Mesodermal cell (in vitro differentiated cells): Measurements from ENCODE around the gene WNT2B. TPM values are rescaled to one million over a fixed set of nuclear protein-coding genes. Genes with fewer than 3 reads are reported as not detected.
A peak's percentile ranks its signal among the peaks of the same experiment; 100 is the strongest.
"Not testable (repeated sequence)": the region's sequence is repeated elsewhere in the genome, so short reads cannot be mapped to it uniquely, and the experiment has no call there.

ENCODE experiments used
- H3K27ac ChIP-seq: 2 replicates; pipeline ENCODE4 v1.7.0; 2013; ENCODE audit warnings: mild to moderate bottlenecking, low read depth, low read length, moderate library complexity; ENCODE audit not compliant: severe bottlenecking
- H3K36me3 ChIP-seq: 2 replicates; pipeline ENCODE4 v1.7.1; 2013; ENCODE audit warnings: mild to moderate bottlenecking, low read length, moderate library complexity; ENCODE audit not compliant: control insufficient read depth, insufficient read depth
- H3K4me1 ChIP-seq: one replicate; pipeline ENCODE4 v1.7.1; 2013; ENCODE audit warnings: mild to moderate bottlenecking, low read length; ENCODE audit not compliant: insufficient read depth, control insufficient read depth, poor library complexity, severe bottlenecking
- H3K4me3 ChIP-seq: 2 replicates; pipeline ENCODE4 v1.7.0; 2013; ENCODE audit warnings: low read length, control low read depth, mild to moderate bottlenecking; ENCODE audit not compliant: insufficient read depth, poor library complexity, severe bottlenecking; ENCODE audit errors: extremely low read depth
- H3K9me3 ChIP-seq: 2 replicates; pipeline ENCODE4 v1.7.1; 2013; ENCODE audit warnings: mild to moderate bottlenecking, low read length, moderate library complexity; ENCODE audit not compliant: control insufficient read depth
- WGBS, 2 experiments: methylation state at CpG; one replicate each; pipeline ENCODE4 v1.1.5; 2013; ENCODE audit warnings: missing lambda C conversion rate in 2 of 2; ENCODE audit not compliant: insufficient coverage in 2 of 2; 5-methylcytosine and 5-hydroxymethylcytosine counted together
- polyA plus RNA-seq, 2 experiments: library from polyadenylated mRNA; stranded (reverse); fragments of 50-300 nt; gene quantifications; one replicate each; pipeline ENCODE4 v1.2.3, GENCODE V29; 2013

WNT2B gene
- polyA plus RNA-seq (2013, experiment 1 of 2): 0.70 TPM
- 0.40 TPM for polyA plus RNA-seq (2013, experiment 2 of 2)

- peak within 1 kb of the TSS; percentile 44 for H3K4me3 ChIP-seq
- H3K27ac ChIP-seq: no peak within 1 kb of the TSS
- H3K4me1 ChIP-seq: peaks cover 18% of the 10 kb centered on the region
- 0% methylated on average over 31 to 55 of the region's 69 CpGs for WGBS, 2 experiments
- no peaks in the 10 kb centered on the region for H3K36me3 ChIP-seq
- no peaks in the 10 kb centered on the region for H3K9me3 ChIP-seq
Measured at GRCh38 chr1:112508278-112509004, at the start of gene WNT2B. Gene WNT2B, plus strand, starts transcription at chr1:112508965. Its CDS starts 298 bp downstream, at chr1:112509263.

GRCh38 chr1:112460615-112461014, 48.1 kb upstream of the WNT2B start:
- H3K4me1 ChIP-seq: peaks cover 11% of the 10 kb centered on the region
- WGBS, 2 experiments: 100% methylated on average over 1 of the region's 2 CpGs; no CpG with 5 or more reads in 1 of the 2 experiments
- peak overlapping the region; percentile 23 for H3K27ac ChIP-seq
- peaks cover 71% of the 10 kb centered on the region for H3K36me3 ChIP-seq
- H3K9me3 ChIP-seq: no peaks in the 10 kb centered on the region
- H3K4me3 ChIP-seq: no peak overlapping the region

GRCh38 chr1:112461200-112461871, 47.4 kb upstream of the WNT2B start:
- WGBS, 2 experiments: 71% methylated on average over 1 of the region's 3 CpGs; no CpG with 5 or more reads in 1 of the 2 experiments

GRCh38 chr1:112462953-112463279, 45.8 kb upstream of the WNT2B start:
- no peak overlapping the region for H3K27ac ChIP-seq
- H3K36me3 ChIP-seq: peaks cover 48% of the 10 kb centered on the region
- 86 to 100% methylated on average over 1 of the region's 1 CpG for WGBS, 2 experiments
- no peaks in the 10 kb centered on the region for H3K9me3 ChIP-seq
- no peak overlapping the region for H3K4me3 ChIP-seq
- peaks cover 15% of the 10 kb centered on the region for H3K4me1 ChIP-seq

More at GRCh38 chr1:112461200-112461871, 47.4 kb upstream of the WNT2B start:
- Histone ChIP-seq H3K36me3 (peaks cover 64% of the 10 kb centered on the region), H3K4me1 (peaks cover 15% of the 10 kb centered on the region), H3K9me3 (no peaks in the 10 kb centered on the region), H3K27ac (no peak overlapping the region), H3K4me3 (no peak overlapping the region)

GRCh38 chr1:112464501-112464900, 44.3 kb upstream of the WNT2B start:
- Histone ChIP-seq H3K9me3 (no peaks in the 10 kb centered on the region), H3K4me3 (no peak overlapping the region), H3K4me1 (peaks cover 15% of the 10 kb centered on the region), H3K27ac (no peak overlapping the region), H3K36me3 (peaks cover 33% of the 10 kb centered on the region)
- 70 to 83% methylated on average over 1 to 3 of the region's 4 CpGs for WGBS, 2 experiments

GRCh38 chr1:112465122-112465521, 43.6 kb upstream of the WNT2B start:
- H3K4me3 ChIP-seq: no peak overlapping the region
- WGBS, 2 experiments: 75 to 80% methylated on average over 2 to 3 of the region's 5 CpGs
- no peaks in the 10 kb centered on the region for H3K9me3 ChIP-seq
- peaks cover 27% of the 10 kb centered on the region for H3K36me3 ChIP-seq
- H3K4me1 ChIP-seq: peaks cover 15% of the 10 kb centered on the region
- H3K27ac ChIP-seq: no peak overlapping the region

- no peak overlapping the region for H3K4me3 ChIP-seq
- peaks cover 17% of the 10 kb centered on the region for H3K36me3 ChIP-seq
- H3K27ac ChIP-seq: no peak overlapping the region
- peaks cover 15% of the 10 kb centered on the region for H3K4me1 ChIP-seq
- H3K9me3 ChIP-seq: no peaks in the 10 kb centered on the region
- 6 to 8% methylated on average over 26 to 27 of the region's 31 CpGs for WGBS, 2 experiments
Measured at GRCh38 chr1:112466078-112466660, 42.6 kb upstream of the WNT2B start.

GRCh38 chr1:112470324-112470723, 38.4 kb upstream of the WNT2B start:
- H3K36me3 ChIP-seq, H3K4me1 ChIP-seq, H3K9me3 ChIP-seq, H3K27ac ChIP-seq, H3K4me3 ChIP-seq: not testable (repeated sequence)
- WGBS, 2 experiments: 83% methylated on average over 5 of the region's 7 CpGs; no CpG with 5 or more reads in 1 of the 2 experiments

- no peak overlapping the region for H3K27ac ChIP-seq
- WGBS, 2 experiments: no CpG with 5 or more reads among the region's 3 CpGs
- H3K9me3 ChIP-seq: peaks cover 5% of the 10 kb centered on the region
- peaks cover under 1% of the 10 kb centered on the region for H3K4me1 ChIP-seq
- no peaks in the 10 kb centered on the region for H3K36me3 ChIP-seq
- H3K4me3 ChIP-seq: no peak overlapping the region
Measured at GRCh38 chr1:112470966-112471365, 37.8 kb upstream of the WNT2B start.

GRCh38 chr1:112472142-112472541, 36.6 kb upstream of the WNT2B start:
- no peaks in the 10 kb centered on the region for H3K36me3 ChIP-seq
- no peak overlapping the region for H3K4me3 ChIP-seq
- no peaks in the 10 kb centered on the region for H3K4me1 ChIP-seq
- H3K27ac ChIP-seq: no peak overlapping the region
- H3K9me3 ChIP-seq: peaks cover 7% of the 10 kb centered on the region
- WGBS, 2 experiments: no CpG with 5 or more reads among the region's 1 CpG

- no peaks in the 10 kb centered on the region for H3K4me1 ChIP-seq
- H3K4me3 ChIP-seq: no peak overlapping the region
- H3K36me3 ChIP-seq: no peaks in the 10 kb centered on the region
- H3K9me3 ChIP-seq: peaks cover 12% of the 10 kb centered on the region
- no peak overlapping the region for H3K27ac ChIP-seq
Measured at GRCh38 chr1:112477550-112477949, 31.2 kb upstream of the WNT2B start.
